ENCODE results near the gene SLC22A7. TPM values are rescaled to one million over a fixed set of nuclear protein-coding genes. Genes with fewer than 3 reads are reported as not detected.

SLC22A7 gene
- total and polyA plus RNA-seq, 2 of the 8 experiments (the other 6 are each of a cell fraction or from before 2014, with no cell fraction given), result not detected

DNA sequence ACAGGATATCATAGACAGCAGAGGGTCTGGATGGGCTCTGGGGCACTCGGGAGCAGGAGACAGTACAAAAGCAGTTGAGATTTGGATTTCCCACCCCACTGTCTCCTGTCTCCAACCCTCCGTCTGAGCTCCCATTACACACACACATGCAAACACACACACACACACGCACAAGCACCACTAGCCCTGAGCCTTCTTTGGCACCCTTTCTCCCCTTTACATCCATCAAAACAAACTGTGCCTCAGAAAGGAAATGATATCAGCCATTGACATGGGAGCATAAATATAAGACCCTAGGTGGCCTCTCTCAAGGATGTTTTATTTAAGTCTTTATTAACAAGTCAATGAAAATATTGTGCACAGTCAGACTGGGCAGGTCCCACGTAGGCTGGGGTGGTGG, 37.3 kb upstream of the SLC22A7 start (continued):
- TF ChIP-seq, protein P1, sequence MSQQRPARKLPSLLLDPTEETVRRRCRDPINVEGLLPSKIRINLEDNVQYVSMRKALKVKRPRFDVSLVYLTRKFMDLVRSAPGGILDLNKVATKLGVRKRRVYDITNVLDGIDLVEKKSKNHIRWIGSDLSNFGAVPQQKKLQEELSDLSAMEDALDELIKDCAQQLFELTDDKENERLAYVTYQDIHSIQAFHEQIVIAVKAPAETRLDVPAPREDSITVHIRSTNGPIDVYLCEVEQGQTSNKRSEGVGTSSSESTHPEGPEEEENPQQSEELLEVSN (IDR thresholded peaks at IDR 0.05), result no peak
- no peak for TF ChIP-seq CEBPB (IDR thresholded peaks at IDR 0.05; ENCODE audit: low read depth, low read length)
